Stimulated activated CD4-positive, alpha-beta T cell treated with anti-CD3 and anti-CD28 coated beads, Interleukin-4, amount 100 ng/mL, for 24 hours (primary cell): ENCODE results near the gene SUGP1.

ENCODE experiments used
- DNase-seq: peaks from one replicate; pipeline ENCODE4 v3.0.0-alpha.2; 2020

Gene SUGP1

DNA sequence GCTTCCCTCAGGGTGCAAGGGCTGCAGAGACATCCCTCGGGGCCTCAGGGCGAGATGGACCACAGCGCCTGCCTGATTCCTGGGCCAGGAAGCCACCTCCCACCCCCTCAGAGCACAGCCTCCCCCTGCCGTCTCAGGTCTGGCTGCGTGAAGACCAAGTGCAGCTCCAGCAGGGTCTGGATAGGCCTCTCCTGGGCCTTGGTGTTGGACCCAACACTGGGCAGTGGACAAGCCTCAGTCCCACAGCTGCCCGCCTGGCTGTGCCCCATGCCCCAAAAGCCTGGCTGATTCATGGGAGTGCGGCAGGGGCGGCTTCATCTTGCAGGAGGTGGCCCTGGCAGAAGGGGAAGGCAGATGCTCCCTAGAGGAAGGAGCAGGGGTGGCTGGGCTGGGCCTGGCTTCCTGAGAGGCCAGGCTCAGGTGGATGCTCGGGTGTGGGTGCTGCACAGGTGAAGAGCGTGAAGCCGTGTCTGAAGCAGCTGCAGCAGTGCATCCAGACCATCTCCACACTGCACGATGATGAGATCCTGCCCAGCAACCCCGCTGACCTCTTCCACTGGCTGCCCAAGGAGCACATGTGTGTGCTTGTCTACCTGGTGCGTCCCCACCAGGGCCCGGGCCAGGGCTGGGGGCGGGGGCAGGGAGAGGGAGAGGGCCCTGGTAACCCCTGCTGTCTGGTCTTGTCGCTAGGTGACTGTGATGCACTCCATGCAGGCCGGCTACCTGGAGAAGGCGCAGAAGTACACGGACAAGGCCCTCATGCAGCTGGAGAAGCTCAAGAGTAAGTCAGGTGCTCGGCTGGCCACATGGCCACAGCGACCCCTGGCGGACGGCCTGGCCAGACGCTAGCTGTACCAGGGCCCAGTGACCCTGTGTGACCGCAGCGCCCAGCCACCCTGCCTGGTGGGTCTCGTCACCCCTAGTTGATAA, 22.0 kb upstream of the SUGP1 start:
- no peak for DNase-seq

DNA sequence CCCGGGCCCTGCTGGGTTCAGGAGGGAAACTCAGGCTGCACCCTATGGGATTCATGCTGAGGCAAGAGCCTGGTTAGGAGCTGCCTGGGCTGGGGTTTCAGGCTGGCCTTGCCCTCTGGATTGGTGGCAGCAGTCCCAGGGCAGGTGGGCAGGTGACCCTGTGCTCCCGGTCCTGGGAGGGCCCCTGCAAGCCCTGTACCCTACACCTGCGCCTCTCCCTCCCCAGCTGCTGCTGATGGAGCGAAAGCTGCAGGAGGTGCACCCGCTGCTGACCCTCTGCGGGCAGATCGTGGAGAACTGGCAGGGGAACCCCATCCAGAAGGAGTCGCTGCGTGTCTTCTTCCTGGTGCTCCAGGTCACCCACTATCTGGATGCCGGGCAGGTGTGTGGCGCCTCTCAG, 20.7 kb upstream of the SUGP1 start:
- DNase-seq = no peak

DNA sequence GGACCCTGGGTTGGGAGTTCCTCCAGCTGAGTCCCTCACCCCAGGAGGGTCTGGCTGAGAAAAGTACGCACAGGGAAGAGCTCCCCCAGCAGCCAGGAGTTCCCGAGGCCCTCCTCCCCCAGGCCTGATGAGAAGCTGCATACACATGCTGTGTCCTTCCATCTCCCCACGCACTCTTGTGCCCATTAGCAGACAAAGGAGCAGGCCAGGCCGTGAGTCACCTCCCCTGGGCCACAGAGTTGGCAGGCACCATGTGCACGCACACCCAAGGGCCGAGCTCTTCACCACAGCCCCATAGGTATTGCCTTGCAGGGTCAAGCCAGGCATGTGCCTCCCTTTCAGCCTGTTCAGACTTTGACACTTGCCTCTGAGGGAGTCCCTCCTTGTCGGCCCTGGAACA, 17.8 kb upstream of the SUGP1 start:
- DNase-seq = no peak

DNA sequence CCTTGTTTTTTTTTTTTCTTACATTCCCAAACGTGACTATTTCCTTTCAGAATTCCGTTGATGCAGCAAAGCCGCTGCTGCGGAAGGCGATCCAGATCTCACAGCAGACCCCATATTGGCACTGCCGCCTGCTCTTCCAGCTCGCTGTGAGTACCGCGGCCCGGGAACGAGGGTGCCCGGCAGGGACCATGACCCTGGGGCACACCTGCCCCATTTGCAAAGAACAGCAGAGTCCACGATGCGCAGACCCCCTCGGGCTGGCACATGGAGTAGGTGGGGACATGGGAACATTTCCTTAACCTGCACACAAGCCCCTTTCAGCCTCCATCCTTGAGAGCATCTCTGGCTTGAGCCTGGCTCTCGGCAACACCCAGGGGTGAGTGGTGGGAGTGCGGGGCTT, 16.8 kb upstream of the SUGP1 start:
- DNase-seq = no peak

DNA sequence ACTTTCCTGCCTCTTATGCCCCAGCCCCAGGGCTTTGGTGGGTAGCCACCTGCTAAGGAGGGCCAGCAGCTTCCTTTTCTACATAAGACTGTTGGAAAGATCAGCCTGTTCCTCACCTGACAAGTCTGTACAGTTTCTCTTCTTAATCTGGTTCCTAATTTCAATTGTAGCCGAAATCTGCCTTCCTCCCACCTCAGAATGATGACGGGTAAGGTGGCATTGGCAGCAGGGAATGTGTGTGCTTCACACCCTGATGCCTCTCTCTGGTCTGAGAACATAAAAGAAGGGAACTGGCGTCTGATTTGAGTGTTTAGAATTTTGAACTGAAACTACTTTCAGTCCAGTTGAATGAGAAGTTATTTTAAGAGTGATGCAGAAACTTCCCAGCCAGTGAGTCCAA, 16.3 kb upstream of the SUGP1 start:
- no peak for DNase-seq

DNA sequence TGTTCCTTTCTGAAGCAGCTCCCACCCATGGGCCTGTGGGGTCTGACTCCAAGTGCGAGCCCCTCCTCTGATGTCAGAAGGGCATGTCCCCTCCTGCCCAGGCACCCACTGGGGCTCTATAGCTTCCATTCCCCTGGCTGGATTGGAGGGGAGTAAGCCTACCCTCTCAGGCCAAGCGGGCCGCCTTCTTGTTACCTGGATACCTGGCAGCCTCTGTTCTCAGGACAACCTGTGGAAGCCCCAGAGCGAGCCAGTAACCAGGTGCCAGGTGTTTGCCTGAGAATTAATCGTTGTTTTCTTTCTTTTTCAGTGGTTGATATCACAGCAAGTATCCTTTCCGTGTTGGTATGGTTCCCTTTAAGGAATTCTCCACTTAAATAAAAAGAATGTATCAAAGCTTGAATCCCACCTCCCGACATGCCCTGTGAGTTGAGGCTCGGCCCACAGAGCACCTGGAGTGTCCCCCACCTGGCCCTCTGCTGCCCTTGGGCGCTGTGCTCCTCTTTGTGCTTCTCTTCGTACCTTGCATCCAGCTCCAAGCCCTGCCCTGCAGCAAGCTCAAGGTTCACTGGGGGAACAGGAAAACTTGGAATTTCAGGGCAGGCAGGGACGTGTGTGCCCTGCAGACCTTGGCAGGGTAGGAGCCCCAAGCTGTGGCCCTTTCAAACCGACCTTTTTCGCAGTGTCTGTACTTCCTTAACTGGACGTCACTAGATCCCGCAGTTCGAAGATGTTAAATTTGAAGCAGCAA, 15.3 kb upstream of the SUGP1 start:
- no peak for DNase-seq

DNA sequence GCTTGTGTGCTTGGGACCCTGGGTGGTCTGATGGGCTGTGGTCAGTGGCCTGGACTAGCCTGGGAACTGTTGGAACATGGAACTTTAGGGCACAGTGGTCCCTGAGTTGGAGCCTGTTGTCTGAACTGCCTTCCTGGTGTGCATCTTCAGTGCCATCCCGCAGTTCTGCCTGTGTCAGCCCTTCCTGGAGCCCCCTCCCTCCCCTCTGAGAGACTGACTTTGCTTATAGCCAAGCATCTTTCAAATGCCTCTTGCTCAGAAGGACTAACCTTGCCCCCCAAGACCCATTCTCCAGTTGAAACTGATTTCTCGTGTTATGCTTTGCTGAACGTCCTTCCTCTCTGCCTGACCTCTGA, 14.7 kb upstream of the SUGP1 start:
- no peak for DNase-seq

DNA sequence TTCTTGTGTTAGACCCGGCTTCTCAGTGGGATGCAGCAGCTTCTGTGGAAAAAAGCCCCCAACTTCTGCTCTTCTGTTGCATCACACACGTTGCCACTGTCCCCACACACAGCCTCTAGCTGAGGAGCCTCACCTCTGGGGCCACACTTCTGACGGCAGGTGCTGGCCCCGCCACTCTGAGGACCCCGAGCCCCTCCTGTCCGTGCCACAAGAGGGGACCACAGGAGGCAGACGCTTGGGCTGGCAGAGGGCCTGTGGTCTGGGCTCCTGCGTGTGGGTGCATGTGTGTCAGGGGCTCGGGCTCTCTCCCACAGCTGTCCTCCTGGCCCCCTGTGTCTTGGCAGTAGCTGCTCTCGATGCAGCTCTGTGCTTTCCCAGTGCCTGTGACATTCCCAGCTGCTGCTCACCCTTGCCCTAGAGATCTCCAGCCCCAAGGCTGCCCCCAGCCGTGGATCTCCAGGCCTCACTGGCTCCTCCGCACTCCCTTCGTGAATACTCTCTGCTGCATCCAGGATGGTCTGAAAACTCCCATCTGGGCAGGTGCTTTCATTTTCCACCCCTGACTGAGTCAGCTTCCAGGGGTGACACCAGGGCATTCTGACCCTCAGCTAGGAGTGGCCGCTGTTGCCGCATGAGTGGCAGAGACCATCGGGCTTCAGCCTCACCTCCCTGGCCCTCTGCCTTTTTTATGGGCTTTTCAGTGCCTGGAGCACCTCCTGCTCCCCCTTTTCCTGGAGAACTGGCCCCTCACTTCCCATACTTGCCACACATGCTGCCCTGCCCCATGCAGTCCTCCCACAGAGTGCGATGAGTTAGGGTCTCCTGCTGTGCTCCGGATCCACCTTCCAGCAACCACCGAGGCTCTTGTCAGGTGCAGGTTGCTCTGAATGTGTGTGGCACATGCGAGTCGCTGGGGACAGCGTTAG, 14.0 kb upstream of the SUGP1 start:
- DNase-seq = no peak

DNA sequence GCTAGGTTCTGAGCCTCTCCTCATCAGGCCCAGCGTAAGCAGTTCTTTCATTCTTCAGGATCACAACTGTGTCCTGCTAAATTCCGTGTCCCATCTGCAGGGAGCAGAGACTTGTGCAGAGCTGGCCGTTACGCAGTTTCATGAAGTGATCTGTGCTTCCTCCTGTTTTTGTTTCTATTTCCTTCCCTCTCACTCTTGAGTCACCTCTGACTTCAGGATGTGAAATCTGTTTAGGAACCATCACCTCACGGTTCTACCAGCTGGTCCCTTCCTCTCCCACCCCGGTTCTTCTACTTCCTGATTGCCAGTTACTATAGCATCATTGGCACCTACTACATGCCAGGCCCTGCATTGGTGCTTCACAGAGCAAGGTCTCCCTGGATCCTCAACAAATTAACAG, 8.8 kb upstream of the SUGP1 start:
- no peak for DNase-seq

DNA sequence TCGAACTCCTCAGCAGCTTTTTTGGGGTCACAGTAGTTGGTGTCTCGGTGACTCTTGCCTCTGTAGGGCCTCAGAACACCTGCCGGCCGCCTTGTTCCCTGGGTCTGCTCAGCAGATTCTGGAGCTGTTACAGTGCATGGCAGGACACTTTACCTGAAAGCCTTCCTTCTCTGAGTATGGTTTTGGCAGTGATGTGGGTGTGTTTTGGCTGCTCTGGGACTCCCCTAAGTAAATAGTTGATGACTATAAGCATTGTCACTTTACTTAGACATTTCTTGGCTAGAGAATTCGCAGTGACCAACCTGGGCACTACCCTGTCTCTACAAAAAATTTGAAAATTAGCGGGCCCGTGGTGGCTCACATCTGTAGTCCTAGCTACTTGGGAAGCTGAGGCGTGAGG, 7.4 kb upstream of the SUGP1 start:
- no peak for DNase-seq

DNA sequence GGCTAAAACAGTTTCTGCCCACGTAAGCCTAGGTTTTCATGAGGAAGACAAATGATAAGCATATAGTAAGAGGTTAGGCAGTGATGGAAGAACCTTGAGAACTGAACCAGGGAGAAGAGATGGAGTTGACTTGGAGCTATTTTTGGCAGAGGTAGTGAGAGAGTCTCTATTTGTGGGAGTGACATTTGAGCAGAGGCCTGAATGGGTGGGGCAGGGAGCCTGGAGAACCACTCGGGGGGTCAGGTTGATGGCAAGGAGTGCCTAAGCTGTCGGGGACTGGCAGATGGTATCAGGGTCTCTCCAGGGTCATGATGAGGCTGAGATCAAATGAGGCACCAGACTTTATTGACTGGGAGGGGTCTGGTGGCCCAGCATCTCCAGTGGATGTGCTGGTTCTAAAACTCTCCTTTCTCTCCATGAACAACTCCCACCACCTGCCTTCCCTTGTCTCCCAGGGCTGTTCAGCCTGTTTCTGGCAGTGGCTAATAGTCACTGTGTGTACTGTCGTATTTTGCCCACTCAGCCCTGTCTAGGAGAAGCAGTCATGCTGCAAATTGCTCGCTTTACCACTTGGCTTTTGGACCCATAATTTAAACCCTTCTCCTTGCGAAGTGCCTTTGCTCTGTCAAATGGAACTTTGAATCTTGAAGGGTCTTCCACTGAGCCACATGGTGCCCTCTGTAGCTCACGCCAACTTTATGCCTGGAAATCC, 3.9 kb upstream of the SUGP1 start:
- no peak for DNase-seq

DNA sequence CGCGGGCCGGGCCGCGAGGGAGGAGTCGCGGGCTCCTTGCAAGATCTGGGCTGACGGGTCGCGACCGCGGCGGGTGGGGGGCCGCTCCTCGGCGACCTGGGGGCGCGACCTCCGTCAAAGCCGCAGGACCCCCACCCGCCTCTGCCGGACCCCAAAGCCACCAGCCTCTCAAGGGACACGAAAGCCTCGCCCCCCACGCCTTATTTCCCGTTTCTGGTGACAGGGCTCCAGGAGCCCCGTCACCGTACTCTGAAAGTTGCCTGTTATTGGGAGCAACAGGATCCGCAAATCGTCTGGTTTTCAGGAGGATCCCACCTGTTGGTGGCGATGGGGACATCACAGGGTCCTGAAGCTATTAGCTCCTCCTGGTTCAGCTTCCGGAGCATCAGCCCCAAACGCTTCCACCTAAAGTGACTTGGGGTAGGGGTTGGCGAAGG, 850 bp upstream of the SUGP1 start:
- peak; percentile 24 for DNase-seq

DNA sequence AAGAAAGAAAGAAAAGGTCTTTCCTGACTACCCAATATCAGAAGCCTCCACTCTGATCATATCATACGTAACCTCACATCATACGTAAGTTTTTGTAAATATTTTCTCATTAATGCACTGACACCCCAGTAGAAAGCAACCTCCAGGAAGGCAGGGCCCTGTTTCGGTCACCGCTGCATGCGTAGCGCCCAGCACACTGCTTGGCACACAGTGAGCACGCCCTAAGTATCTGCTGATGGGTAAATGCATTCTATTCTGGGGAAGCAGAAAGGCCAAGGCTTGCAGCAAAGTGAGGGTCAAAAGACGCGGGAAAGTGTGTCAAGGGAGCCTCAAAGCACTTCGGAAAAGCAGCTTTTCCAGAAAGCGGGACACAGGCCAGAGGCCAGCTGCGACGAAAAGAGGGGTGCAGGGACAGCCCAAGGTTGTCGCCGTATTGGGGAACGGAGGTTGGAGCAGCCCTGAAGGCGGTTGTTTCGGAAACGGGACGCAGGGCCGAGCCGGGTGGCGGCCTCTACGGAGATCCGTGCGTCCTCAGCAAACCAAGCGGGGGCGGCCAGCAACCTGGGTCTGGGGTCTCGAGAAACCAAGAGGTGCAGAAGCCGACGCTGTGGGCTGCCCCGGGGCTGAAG, 463 bp downstream of the SUGP1 start:
- no peak for DNase-seq

DNA sequence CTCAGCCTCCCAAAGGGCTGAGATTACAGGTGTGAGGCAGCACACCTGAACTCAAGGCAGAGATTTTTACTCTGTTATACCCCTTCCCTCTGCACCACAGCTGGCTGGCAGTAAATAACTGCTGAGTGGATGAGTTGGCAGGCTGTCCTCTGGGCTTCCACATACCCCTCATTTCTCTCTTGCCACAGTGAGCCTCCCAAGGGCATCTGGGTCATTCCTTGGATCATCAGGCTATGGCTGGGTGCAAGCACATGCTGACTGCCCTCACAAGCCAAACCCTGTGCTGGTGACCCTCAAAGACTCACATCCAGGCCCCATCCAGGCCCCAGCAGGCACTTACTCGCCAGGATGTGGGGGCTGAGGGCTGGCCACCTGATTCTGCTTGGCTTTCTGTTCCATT, 4.2 kb downstream of the SUGP1 start:
- no peak for DNase-seq

DNA sequence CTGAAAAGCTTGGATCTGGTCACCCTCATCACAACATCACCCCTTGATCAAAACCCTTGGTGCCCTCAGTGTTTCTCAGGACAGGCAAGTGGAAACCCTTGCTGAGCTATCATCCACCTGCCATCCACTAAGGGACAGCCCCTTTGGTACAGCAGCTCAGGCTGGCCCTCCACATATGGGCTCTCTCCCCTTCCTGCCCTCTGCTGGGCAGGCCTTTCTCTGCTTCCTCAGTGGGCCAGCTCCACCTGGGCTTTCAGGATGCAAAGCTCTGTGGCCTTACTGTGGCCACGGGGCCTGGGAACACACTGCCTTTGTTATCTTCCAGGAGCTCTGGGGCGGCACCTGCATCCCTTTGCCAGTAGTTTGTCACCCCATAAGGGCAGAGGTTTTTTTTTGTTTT, 4.9 kb downstream of the SUGP1 start:
- no peak for DNase-seq

DNA sequence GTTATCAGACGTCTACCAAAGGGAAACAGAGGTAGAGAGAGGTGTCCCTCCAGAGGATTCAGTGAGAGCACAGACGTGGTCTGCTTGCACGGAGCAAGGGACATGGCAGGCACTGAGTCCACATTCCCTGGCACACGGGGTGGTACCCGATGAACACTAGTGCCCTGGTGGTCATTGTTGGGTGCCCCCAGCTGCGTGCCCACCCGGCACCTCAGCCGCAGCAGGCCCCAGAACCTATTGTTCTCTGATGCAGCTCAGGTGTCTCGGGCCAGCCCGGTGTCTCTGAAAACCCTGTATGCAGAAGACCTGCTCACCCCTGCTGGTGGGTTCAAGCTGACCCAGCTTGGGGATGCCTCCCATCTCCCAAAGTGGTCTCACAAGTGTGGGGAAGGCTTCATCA, 11.9 kb downstream of the SUGP1 start:
- DNase-seq = no peak

DNA sequence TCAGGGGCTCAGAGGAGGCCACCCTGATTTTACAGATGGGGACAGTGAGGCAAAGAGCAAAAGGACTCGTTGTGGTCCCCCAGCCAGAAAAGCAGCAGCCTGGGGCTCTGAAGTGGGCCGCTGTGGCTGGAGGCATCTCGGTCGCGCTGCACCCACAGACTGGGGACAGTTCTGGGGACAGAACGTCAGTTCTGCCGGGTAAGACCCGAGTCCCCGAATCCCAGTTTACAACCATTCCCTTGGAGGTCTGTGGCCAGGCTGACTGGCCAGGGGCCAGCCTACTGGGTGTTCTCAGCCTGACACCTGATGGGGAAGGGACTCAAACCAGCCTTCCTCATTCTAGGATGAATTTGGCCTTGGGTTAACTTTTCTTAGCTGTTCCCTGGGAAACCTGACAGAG, 14.1 kb downstream of the SUGP1 start:
- DNase-seq = no peak

DNA sequence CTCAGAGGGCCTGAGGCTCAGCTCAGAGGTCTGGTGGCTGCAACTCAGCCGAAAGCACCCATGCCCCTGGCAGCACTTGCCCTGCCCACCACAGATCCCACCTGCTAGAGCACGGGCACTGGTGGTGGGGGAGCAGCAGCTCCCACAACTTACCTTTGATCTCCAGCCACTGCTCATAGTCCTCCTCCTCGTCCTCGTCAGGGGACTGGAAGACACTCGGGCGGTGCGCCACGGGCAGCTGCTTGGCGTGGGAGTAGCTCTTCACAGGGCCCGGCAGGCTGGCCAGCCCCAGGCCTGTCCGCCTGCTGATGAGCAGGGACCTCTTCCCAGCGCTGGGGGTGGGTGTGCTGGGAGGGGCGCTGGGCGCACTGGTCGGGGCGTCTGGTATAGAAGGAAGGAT, 14.6 kb downstream of the SUGP1 start:
- DNase-seq = no peak

DNA sequence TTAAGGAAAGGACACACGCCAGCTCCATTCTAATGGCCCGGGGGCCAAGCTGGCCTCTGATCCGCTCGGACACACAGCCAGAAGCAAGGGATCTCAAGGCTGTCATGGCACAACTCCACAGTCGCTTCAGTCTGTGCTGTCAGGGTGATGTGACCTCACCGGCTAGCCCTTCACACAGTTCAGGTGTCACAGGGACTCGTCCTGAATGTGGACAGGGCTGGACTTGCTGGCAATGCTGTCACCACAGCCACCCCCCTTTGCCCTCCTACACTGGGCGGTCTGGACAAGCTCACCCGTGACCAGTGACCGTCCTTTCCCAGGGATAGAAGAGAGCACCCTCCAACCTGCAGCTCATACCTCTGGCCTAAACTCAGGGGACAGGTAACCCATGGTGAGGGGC, 15.2 kb downstream of the SUGP1 start:
- no peak for DNase-seq

DNA sequence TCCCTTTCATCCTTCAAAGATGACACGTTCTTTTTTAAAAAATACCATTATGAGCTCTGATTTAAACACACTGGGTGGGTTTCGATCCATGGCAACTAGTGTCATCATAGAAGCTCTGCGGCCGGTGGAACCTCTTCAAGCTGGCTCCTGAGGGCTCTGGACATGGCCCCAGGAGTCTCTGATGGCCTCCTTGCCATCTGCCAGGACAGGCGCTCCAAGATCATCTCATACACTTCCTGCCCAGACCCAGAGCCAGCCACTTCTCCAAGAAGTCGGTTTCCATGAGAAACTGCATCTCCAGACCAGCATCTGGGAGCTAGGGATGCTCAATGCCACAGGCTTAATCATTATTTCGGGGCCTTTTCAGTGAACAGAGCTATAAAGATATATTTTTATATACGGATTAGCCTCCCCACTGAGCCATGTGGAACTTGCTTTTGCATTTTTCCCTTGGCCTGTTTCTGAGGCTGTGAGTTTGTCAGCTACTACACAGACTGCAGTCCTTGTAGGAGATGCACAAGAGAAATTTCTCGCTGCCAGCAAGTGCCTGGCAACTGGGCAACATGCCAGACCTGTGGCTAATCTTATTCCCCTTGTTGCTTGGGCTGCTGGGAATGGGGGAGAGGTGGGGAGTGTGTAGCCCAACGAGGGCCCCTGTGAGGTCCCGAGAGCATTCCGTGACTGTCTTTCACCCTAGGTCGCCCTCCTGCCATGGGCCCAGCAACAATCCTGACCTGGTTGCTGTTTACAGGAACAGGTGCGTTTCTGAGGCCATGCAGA, 15.9 kb downstream of the SUGP1 start:
- DNase-seq = no peak

DNA sequence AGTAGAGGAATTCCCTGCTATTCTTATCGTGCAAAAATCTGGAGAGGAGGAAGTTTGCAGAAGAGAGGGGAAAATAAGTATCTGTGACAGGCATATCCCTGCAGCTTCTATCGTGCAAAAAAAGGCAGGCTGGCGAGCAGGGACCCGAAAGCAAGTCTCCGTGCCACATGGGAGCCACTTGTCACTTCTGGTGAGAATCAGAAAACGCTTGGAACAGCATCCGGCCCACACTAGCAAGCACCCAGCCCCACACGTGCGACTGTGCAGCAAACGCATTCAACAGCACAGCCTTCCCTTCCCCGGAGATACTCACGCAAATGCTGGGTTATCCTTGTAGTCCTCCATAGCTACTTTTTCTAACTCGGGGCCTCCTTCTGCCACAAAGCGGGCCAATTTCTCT, 16.9 kb downstream of the SUGP1 start:
- no peak for DNase-seq
